B cell (primary cell): ENCODE measurements around the gene HOXD9. TPM values are rescaled to one million over a fixed set of nuclear protein-coding genes. Genes with fewer than 3 reads are reported as not detected.

Source experiments
- ATAC-seq: fragments of 200-7000 bp; cut with Tn5 transposase; one replicate; pipeline ENCODE4 v1.10.0; 2021; ENCODE audit warnings: low read depth, mild to moderate bottlenecking, moderate number of reproducible peaks, moderate library complexity
- CTCF ChIA-PET: fragments of 350-600 bp; sonication (Branson Sonifier 250); formaldehyde crosslinking; loops from one replicate; lab custom pipeline; 2021; ENCODE audit warnings: antibody characterized with exemption, inconsistent platforms; lab: Charles Lee
- POLR2A ChIA-PET: fragments of 350-600 bp; sonication (Branson Sonifier 250); formaldehyde crosslinking; loops from one replicate; lab custom pipeline; 2021; ENCODE audit warnings: antibody characterized with exemption; lab: Charles Lee
- DNase-seq: peaks from one replicate; pipeline ENCODE4 v3.0.0; 2013
- H2AFZ ChIP-seq: 2 replicates; pipeline ENCODE4 v1.6.1; 2012; ENCODE audit warnings: mild to moderate bottlenecking, low read depth, low read length; ENCODE audit not compliant: insufficient read depth, poor library complexity, severe bottlenecking
- H3K27ac ChIP-seq, 2 donors: 1 replicate in 1 of 2; 2 replicates in 1 of 2; pipeline ENCODE4 v1.5.1; 2012 to 2013; ENCODE audit warnings: low read length in 2 of 2, mild to moderate bottlenecking in 2 of 2, moderate library complexity in 1 of 2
- H3K27me3 ChIP-seq, 4 experiments: fragments of 200-600 bp in 1 of 4; sonication (generic) in 1 of 4; replicated peaks in 1 of 4; 1 replicate in 2 of 4; 2 replicates in 2 of 4; pipeline versions ENCODE4 v1.6.1 to v1.7.0; 2013 to 2016; ENCODE audit warnings: low read length in 3 of 4, mild to moderate bottlenecking in 2 of 4, mixed read lengths in 1 of 4, moderate library complexity in 1 of 4; ENCODE audit not compliant: insufficient read depth in 4 of 4, control insufficient read depth in 3 of 4; ENCODE audit errors: control extremely low read depth in 1 of 4
- H3K36me3 ChIP-seq, 2 experiments: replicated peaks in 1 of 2; 1 replicate in 1 of 2; 2 replicates in 1 of 2; pipeline versions ENCODE4 v1.6.1 to v1.7.1; 2013; ENCODE audit warnings: low read length in 1 of 2; ENCODE audit not compliant: insufficient read depth in 2 of 2, control insufficient read depth in 1 of 2; ENCODE audit errors: control extremely low read depth in 1 of 2, extremely low read depth in 1 of 2
- H3K4me1 ChIP-seq, 2 donors: fragments of 200-600 bp in 1 of 2; sonication (generic) in 1 of 2; 1 replicate in 1 of 2; 2 replicates in 1 of 2; pipeline versions ENCODE4 v1.5.1 to v1.6.1; 2013 to 2017; ENCODE audit warnings: low read length in 2 of 2; ENCODE audit not compliant: control insufficient read depth in 2 of 2, insufficient read depth in 2 of 2
- H3K4me2 ChIP-seq: replicated peaks from 2 replicates; pipeline ENCODE3; 2012; ENCODE audit warnings: mild to moderate bottlenecking, low read depth, low read length; ENCODE audit not compliant: poor library complexity, severe bottlenecking
- H3K4me3 ChIP-seq, 5 experiments: fragments of 200-600 bp in 1 of 5; sonication (generic) in 1 of 5; 1 replicate in 3 of 5; 2 replicates in 2 of 5; pipeline versions ENCODE4 v1.5.1 to v1.7.0; 2011 to 2016; ENCODE audit warnings: low read length in 4 of 5, mild to moderate bottlenecking in 4 of 5, low read depth in 2 of 5, control low read depth in 1 of 5, moderate library complexity in 1 of 5; ENCODE audit not compliant: insufficient read depth in 1 of 5; ENCODE audit errors: control extremely low read depth in 1 of 5, extremely low read depth in 1 of 5
- H3K79me2 ChIP-seq: fragments of 200-600 bp; sonication (generic); one replicate; pipeline ENCODE4 v1.6.0; 2016; ENCODE audit warnings: low read length; ENCODE audit not compliant: control insufficient read depth, insufficient read depth
- H3K9ac ChIP-seq: fragments of 200-600 bp; sonication (generic); 2 replicates; pipeline ENCODE4 v1.6.1; 2017; ENCODE audit warnings: mild to moderate bottlenecking, low read length, moderate library complexity
- H3K9me3 ChIP-seq, 3 donors: one replicate each; pipeline versions ENCODE4 v1.6.1 to v1.7.1; 2013; ENCODE audit warnings: low read length in 2 of 3; ENCODE audit not compliant: control insufficient read depth in 2 of 3, insufficient read depth in 1 of 3; ENCODE audit errors: control extremely low read depth in 1 of 3
- H4K20me1 ChIP-seq: 2 replicates; pipeline ENCODE4 v1.6.0; 2012; ENCODE audit warnings: mild to moderate bottlenecking, low read length; ENCODE audit not compliant: insufficient read depth, control insufficient read depth, poor library complexity, severe bottlenecking
- H3K27ac Mint-ChIP-seq: one replicate; pipeline ENCODE4 v1.8.0; 2021; ENCODE audit warnings: mixed read lengths
- H3K27me3 Mint-ChIP-seq: one replicate; pipeline ENCODE4 v1.8.0; 2021; ENCODE audit warnings: mixed read lengths
- H3K4me1 Mint-ChIP-seq: one replicate; pipeline ENCODE4 v1.8.0; 2021; ENCODE audit warnings: mixed read lengths
- H3K4me3 Mint-ChIP-seq: one replicate; pipeline ENCODE4 v1.8.0; 2021; ENCODE audit warnings: mixed read lengths
- H3K9me3 Mint-ChIP-seq: one replicate; pipeline ENCODE4 v1.8.0; 2022; ENCODE audit warnings: mixed read lengths; ENCODE audit not compliant: insufficient read depth
- EZH2 ChIP-seq: IDR thresholded peaks from 2 replicates; pipeline ENCODE4 v1.6.1; 2012; ENCODE audit warnings: borderline replicate concordance, low read depth, mild to moderate bottlenecking, moderate library complexity, low read length; ENCODE audit not compliant: insufficient read depth, poor library complexity, severe bottlenecking
- WGBS: methylation state at CpG from one replicate; pipeline ENCODE4 v1.1.5; 2013; ENCODE audit warnings: missing lambda C conversion rate; ENCODE audit not compliant: insufficient coverage; 5-methylcytosine and 5-hydroxymethylcytosine counted together
- intact Hi-C: fragments of 100-400 bp; cut with micrococcal nuclease; formaldehyde crosslinking; loops from one replicate; pipeline ENCODE4 v1.10.0; 2022
- polyA plus RNA-seq: library from polyadenylated mRNA; depleted of rRNA; stranded (reverse); fragments of >200 nt; gene quantifications from 2 replicates; pipeline ENCODE4 v1.2.3, GENCODE V29; 2012
- total RNA-seq, 2 donors: library from RNA; stranded (reverse); fragments of 120-200 nt in 1 of 2; gene quantifications; 1 replicate in 1 of 2; 2 replicates in 1 of 2; pipeline versions ENCODE4 v1.2.3 to v1.2.4, GENCODE V29; 2013 to 2022
- TF ChIP-seq, protein P1 (sequence below): fragments of 200-600 bp; IDR thresholded peaks from one replicate; pipeline ENCODE4 v1.8.0; 2022; ENCODE audit warnings: antibody characterized with exemption, mild to moderate bottlenecking

The HOXD9 gene
- total and polyA plus RNA-seq, 2 donors (not counting 1 experiment from before 2014, with no cell fraction given) = not detected

GRCh38 chr2:176092270-176093144 is 30.0 kb upstream of the HOXD9 start, which contains the start of gene HOXD13:
Gene HOXD13, plus strand, starts transcription at chr2:176092721. Its CDS starts 170 bp downstream, at chr2:176092891.
- Histone ChIP-seq H3K27me3 (peaks cover 0 to 89% (median 84%) of the 10 kb centered on the region in 4 experiments), H4K20me1 (no peaks in the 10 kb centered on the region), H3K36me3 (no peaks in the 10 kb centered on the region), H3K27ac (no peak within 1 kb of the TSS), H3K9ac (no peak within 1 kb of the TSS), H3K4me2 (peak within 1 kb of the TSS; percentile 48), H3K4me1 (peaks cover 28 to 32% of the 10 kb centered on the region in 2 donors), H2AFZ (no peak within 1 kb of the TSS), H3K79me2 (no peaks in the 10 kb centered on the region), H3K9me3 (peaks cover 1 to 40% (median 8%) of the 10 kb centered on the region in 3 donors), H3K4me3 (no peak within 1 kb of the TSS)
- POLR2A ChIA-PET = no interaction called here
- intact Hi-C loops = loop anchor here (10.0 kb wide), 1 partner anchor 1758 kb away; the partner anchor contains the start of gene SP9
- 8% methylated on average over 73 of the region's 95 CpGs for WGBS
- H3K4me3 Mint-ChIP-seq = peak within 1 kb of the TSS; percentile 4
- H3K4me1 Mint-ChIP-seq = peaks cover 30% of the 10 kb centered on the region
- ATAC-seq (no peak), DNase-seq (peak; percentile 33)
- TF ChIP-seq EZH2 = no peak
- TF ChIP-seq, protein P1, sequence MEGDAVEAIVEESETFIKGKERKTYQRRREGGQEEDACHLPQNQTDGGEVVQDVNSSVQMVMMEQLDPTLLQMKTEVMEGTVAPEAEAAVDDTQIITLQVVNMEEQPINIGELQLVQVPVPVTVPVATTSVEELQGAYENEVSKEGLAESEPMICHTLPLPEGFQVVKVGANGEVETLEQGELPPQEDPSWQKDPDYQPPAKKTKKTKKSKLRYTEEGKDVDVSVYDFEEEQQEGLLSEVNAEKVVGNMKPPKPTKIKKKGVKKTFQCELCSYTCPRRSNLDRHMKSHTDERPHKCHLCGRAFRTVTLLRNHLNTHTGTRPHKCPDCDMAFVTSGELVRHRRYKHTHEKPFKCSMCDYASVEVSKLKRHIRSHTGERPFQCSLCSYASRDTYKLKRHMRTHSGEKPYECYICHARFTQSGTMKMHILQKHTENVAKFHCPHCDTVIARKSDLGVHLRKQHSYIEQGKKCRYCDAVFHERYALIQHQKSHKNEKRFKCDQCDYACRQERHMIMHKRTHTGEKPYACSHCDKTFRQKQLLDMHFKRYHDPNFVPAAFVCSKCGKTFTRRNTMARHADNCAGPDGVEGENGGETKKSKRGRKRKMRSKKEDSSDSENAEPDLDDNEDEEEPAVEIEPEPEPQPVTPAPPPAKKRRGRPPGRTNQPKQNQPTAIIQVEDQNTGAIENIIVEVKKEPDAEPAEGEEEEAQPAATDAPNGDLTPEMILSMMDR = no peak
- H3K27ac Mint-ChIP-seq = peak within 1 kb of the TSS; percentile 71
- CTCF ChIA-PET = no interaction called here
- peaks cover 81% of the 10 kb centered on the region for H3K27me3 Mint-ChIP-seq
- peaks cover 3% of the 10 kb centered on the region for H3K9me3 Mint-ChIP-seq
